ENCODE results near the gene DNMBP.
"Not testable (repeated sequence)": the region's sequence is repeated elsewhere in the genome, so short reads cannot be mapped to it uniquely, and the experiment has no call there.

Gene DNMBP

DNA sequence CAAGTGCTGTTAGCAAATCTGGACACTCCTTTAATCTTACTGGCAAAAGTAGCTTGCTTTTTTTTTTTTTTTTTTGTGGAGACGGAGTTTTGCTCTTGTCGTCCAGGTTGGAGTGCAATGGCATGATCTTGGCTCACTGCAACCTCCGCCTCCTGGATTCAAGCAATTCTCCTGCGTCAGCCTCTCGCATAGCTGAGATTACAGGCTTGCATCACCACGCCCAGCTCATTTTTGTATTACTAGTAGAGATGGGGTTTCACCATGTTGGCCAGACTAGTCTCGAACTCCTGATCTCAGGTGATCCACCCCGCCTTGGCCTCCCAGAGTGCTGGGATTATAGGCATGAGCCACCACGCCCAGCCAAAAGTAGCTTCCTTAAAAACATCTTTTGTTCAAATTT lies 114.7 kb downstream of the DNMBP start:
- H3K4me1 ChIP-seq (ENCODE audit: control insufficient read depth in 2 of 2, insufficient read depth in 2 of 2, low read length in 2 of 2); H3K27ac ChIP-seq (ENCODE audit: low read depth in 2 of 2, low read length in 2 of 2); H3K27me3 ChIP-seq (ENCODE audit: control insufficient read depth in 2 of 2, insufficient read depth in 2 of 2, low read length in 2 of 2); H3K9ac ChIP-seq (ENCODE audit: low read depth in 1 of 2, low read length in 2 of 2); H3K4me3 ChIP-seq (ENCODE audit: low read length in 2 of 2); H3K9me3 ChIP-seq (ENCODE audit: control insufficient read depth in 2 of 2, low read length in 2 of 2): not testable (repeated sequence)
- H3K36me3 ChIP-seq (ENCODE audit: control insufficient read depth in 2 of 2, insufficient read depth in 2 of 2, low read length in 2 of 2), result peaks cover 59 to 72% of the 10 kb centered on the region in 2 donors

- H3K36me3 ChIP-seq (ENCODE audit: control insufficient read depth in 2 of 2, insufficient read depth in 2 of 2, low read length in 2 of 2), result peaks cover 61 to 69% of the 10 kb centered on the region in 2 donors
- no peak overlapping the region for H3K4me3 ChIP-seq (ENCODE audit: low read length in 2 of 2)
- no peaks in the 10 kb centered on the region for H3K9me3 ChIP-seq (ENCODE audit: control insufficient read depth in 2 of 2, low read length in 2 of 2)
- no peak overlapping the region for H3K9ac ChIP-seq (ENCODE audit: low read depth in 1 of 2, low read length in 2 of 2)
- H3K4me1 ChIP-seq (ENCODE audit: control insufficient read depth in 2 of 2, insufficient read depth in 2 of 2, low read length in 2 of 2), result no peaks in the 10 kb centered on the region
- H3K27ac ChIP-seq (ENCODE audit: low read depth in 2 of 2, low read length in 2 of 2), result no peak overlapping the region
- no peaks in the 10 kb centered on the region for H3K27me3 ChIP-seq (ENCODE audit: control insufficient read depth in 2 of 2, insufficient read depth in 2 of 2, low read length in 2 of 2)
These were observed 115.1 kb downstream of the DNMBP start for GRCh38 chr10:99894613-99895012.

DNA sequence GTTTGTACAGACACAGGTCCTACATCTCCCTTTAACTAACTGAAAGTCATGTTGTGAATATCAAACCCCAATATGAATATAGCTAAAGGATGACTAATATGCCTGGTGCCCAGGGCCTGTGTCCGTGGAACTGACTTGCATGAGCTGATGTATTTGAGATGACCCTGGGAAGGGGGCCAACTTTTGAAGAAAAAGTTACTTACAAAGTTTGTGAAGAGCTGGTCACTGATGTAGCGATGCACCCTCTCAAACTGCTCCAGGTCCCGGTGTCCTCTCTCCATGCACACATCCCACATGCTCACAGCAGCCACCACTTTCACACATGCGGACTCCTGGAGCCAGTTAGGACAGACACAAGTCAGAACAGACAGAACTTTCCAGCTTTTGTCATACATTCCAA lies 121.1 kb downstream of the DNMBP start:
- no peak overlapping the region for H3K27ac ChIP-seq (ENCODE audit: low read depth in 2 of 2, low read length in 2 of 2)
- H3K4me3 ChIP-seq (ENCODE audit: low read length in 2 of 2), result no peak overlapping the region
- no peaks in the 10 kb centered on the region for H3K4me1 ChIP-seq (ENCODE audit: control insufficient read depth in 2 of 2, insufficient read depth in 2 of 2, low read length in 2 of 2)
- no peaks in the 10 kb centered on the region for H3K27me3 ChIP-seq (ENCODE audit: control insufficient read depth in 2 of 2, insufficient read depth in 2 of 2, low read length in 2 of 2)
- H3K9me3 ChIP-seq (ENCODE audit: control insufficient read depth in 2 of 2, low read length in 2 of 2), result no peaks in the 10 kb centered on the region
- no peak overlapping the region for H3K9ac ChIP-seq (ENCODE audit: low read depth in 1 of 2, low read length in 2 of 2)
- H3K36me3 ChIP-seq (ENCODE audit: control insufficient read depth in 2 of 2, insufficient read depth in 2 of 2, low read length in 2 of 2), result peaks cover 45 to 54% of the 10 kb centered on the region in 2 donors

- H3K9me3 ChIP-seq (ENCODE audit: control insufficient read depth in 2 of 2, low read length in 2 of 2), result no peaks in the 10 kb centered on the region
- H3K4me3 ChIP-seq (ENCODE audit: low read length in 2 of 2), result no peak overlapping the region
- H3K27ac ChIP-seq (ENCODE audit: low read depth in 2 of 2, low read length in 2 of 2), result no peak overlapping the region
- H3K27me3 ChIP-seq (ENCODE audit: control insufficient read depth in 2 of 2, insufficient read depth in 2 of 2, low read length in 2 of 2), result no peaks in the 10 kb centered on the region
- H3K4me1 ChIP-seq (ENCODE audit: control insufficient read depth in 2 of 2, insufficient read depth in 2 of 2, low read length in 2 of 2), result no peaks in the 10 kb centered on the region
- H3K9ac ChIP-seq (ENCODE audit: low read depth in 1 of 2, low read length in 2 of 2), result no peak overlapping the region
- H3K36me3 ChIP-seq (ENCODE audit: control insufficient read depth in 2 of 2, insufficient read depth in 2 of 2, low read length in 2 of 2), result peaks cover 66 to 74% of the 10 kb centered on the region in 2 donors
These were observed 126.2 kb downstream of the DNMBP start for GRCh38 chr10:99883523-99883922.

DNA sequence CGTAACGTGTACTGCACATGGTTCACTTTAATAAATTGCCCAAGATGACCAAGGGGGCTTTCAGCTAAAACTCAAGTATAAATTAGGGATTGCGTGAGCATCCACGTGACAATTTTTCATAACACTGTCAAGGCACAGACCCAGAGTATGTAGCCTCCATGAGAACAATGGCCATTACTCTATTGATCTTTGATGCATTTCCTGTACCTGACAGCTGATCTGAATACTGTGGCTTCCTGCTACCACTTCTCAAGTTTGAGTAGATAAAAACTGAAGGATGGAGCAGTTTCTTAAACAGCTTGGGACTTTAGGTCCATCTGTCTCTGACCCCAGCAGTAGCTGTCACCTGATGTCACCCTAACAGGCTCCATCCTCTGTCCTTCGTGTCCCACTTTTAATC lies 128.4 kb downstream of the DNMBP start:
- Histone ChIP-seq H3K36me3 (ENCODE audit: control insufficient read depth in 2 of 2, insufficient read depth in 2 of 2, low read length in 2 of 2) (peaks cover 72 to 87% of the 10 kb centered on the region in 2 donors), H3K9ac (ENCODE audit: low read depth in 1 of 2, low read length in 2 of 2) (no peak overlapping the region), H3K4me3 (ENCODE audit: low read length in 2 of 2) (no peak overlapping the region), H3K27ac (ENCODE audit: low read depth in 2 of 2, low read length in 2 of 2) (no peak overlapping the region), H3K4me1 (ENCODE audit: control insufficient read depth in 2 of 2, insufficient read depth in 2 of 2, low read length in 2 of 2) (no peaks in the 10 kb centered on the region), H3K9me3 (ENCODE audit: control insufficient read depth in 2 of 2, low read length in 2 of 2) (no peaks in the 10 kb centered on the region), H3K27me3 (ENCODE audit: control insufficient read depth in 2 of 2, insufficient read depth in 2 of 2, low read length in 2 of 2) (no peaks in the 10 kb centered on the region)

GRCh38 chr10:99880080-99880835 lies 129.5 kb downstream of the DNMBP start:
- no peak overlapping the region for H3K4me3 ChIP-seq (ENCODE audit: low read length in 2 of 2)
- no peaks in the 10 kb centered on the region for H3K27me3 ChIP-seq (ENCODE audit: control insufficient read depth in 2 of 2, insufficient read depth in 2 of 2, low read length in 2 of 2)
- H3K9ac ChIP-seq (ENCODE audit: low read depth in 1 of 2, low read length in 2 of 2), result no peak overlapping the region
- no peak overlapping the region for H3K27ac ChIP-seq (ENCODE audit: low read depth in 2 of 2, low read length in 2 of 2)
- H3K4me1 ChIP-seq (ENCODE audit: control insufficient read depth in 2 of 2, insufficient read depth in 2 of 2, low read length in 2 of 2), result no peaks in the 10 kb centered on the region
- H3K9me3 ChIP-seq (ENCODE audit: control insufficient read depth in 2 of 2, low read length in 2 of 2), result no peaks in the 10 kb centered on the region
- peaks cover 73 to 84% of the 10 kb centered on the region in 2 donors for H3K36me3 ChIP-seq (ENCODE audit: control insufficient read depth in 2 of 2, insufficient read depth in 2 of 2, low read length in 2 of 2)

GRCh38 chr10:99875473-99875872 lies 134.3 kb downstream of the DNMBP start:
- no peaks in the 10 kb centered on the region for H3K9me3 ChIP-seq (ENCODE audit: control insufficient read depth in 2 of 2, low read length in 2 of 2)
- no peak overlapping the region for H3K4me3 ChIP-seq (ENCODE audit: low read length in 2 of 2)
- peaks cover 36 to 47% of the 10 kb centered on the region in 2 donors for H3K36me3 ChIP-seq (ENCODE audit: control insufficient read depth in 2 of 2, insufficient read depth in 2 of 2, low read length in 2 of 2)
- H3K27ac ChIP-seq (ENCODE audit: low read depth in 2 of 2, low read length in 2 of 2), result no peak overlapping the region
- H3K4me1 ChIP-seq (ENCODE audit: control insufficient read depth in 2 of 2, insufficient read depth in 2 of 2, low read length in 2 of 2), result no peaks in the 10 kb centered on the region
- H3K9ac ChIP-seq (ENCODE audit: low read depth in 1 of 2, low read length in 2 of 2), result no peak overlapping the region
- no peaks in the 10 kb centered on the region for H3K27me3 ChIP-seq (ENCODE audit: control insufficient read depth in 2 of 2, insufficient read depth in 2 of 2, low read length in 2 of 2)

DNA sequence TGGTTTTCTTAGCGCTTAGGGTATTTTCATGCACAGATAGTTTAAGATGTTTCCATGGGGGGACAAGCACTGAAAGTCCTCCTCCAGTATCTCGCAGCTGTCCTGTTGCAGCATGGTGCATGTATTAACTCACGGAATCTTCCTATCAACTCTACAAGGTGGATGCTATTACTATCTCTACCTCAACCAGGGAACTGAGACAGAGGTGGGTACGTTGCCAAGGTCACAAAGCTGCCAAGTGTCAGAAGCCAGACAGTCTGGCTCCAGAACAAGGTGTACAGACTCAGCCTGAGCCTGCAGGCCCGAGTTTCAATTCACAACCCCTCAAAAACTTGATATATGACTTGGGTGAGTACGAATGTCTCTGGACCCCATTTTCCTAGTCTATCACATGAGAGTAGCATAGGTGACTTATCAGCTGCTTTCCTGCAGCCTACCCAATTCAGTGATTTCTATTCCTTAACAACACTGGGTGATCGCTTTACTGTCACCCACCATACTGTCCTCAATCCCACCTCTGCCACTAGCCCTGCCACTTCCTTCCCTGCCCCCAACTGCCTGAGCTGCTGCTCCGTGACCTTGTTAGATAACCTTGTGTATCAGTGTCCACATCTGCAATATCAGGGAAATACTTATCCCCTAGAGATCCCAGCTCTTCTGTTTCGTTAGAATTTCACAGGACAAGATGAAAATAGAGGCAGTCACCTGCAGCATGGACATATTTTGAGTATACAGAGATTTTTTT lies 135.2 kb downstream of the DNMBP start:
- no peak overlapping the region for H3K27ac ChIP-seq (ENCODE audit: low read depth in 2 of 2, low read length in 2 of 2)
- no peaks in the 10 kb centered on the region for H3K4me1 ChIP-seq (ENCODE audit: control insufficient read depth in 2 of 2, insufficient read depth in 2 of 2, low read length in 2 of 2)
- H3K9ac ChIP-seq (ENCODE audit: low read depth in 1 of 2, low read length in 2 of 2), result no peak overlapping the region
- no peaks in the 10 kb centered on the region for H3K27me3 ChIP-seq (ENCODE audit: control insufficient read depth in 2 of 2, insufficient read depth in 2 of 2, low read length in 2 of 2)
- H3K4me3 ChIP-seq (ENCODE audit: low read length in 2 of 2), result no peak overlapping the region
- no peaks in the 10 kb centered on the region for H3K9me3 ChIP-seq (ENCODE audit: control insufficient read depth in 2 of 2, low read length in 2 of 2)
- peaks cover 27 to 38% of the 10 kb centered on the region in 2 donors for H3K36me3 ChIP-seq (ENCODE audit: control insufficient read depth in 2 of 2, insufficient read depth in 2 of 2, low read length in 2 of 2)

- Histone ChIP-seq H3K4me1 (ENCODE audit: control insufficient read depth in 2 of 2, insufficient read depth in 2 of 2, low read length in 2 of 2) (no peaks in the 10 kb centered on the region), H3K9me3 (ENCODE audit: control insufficient read depth in 2 of 2, low read length in 2 of 2) (no peaks in the 10 kb centered on the region), H3K4me3 (ENCODE audit: low read length in 2 of 2) (no peak overlapping the region), H3K27ac (ENCODE audit: low read depth in 2 of 2, low read length in 2 of 2) (no peak overlapping the region), H3K9ac (ENCODE audit: low read depth in 1 of 2, low read length in 2 of 2) (no peak overlapping the region), H3K36me3 (ENCODE audit: control insufficient read depth in 2 of 2, insufficient read depth in 2 of 2, low read length in 2 of 2) (peaks cover 25 to 35% of the 10 kb centered on the region in 2 donors), H3K27me3 (ENCODE audit: control insufficient read depth in 2 of 2, insufficient read depth in 2 of 2, low read length in 2 of 2) (no peaks in the 10 kb centered on the region)
These were observed 135.9 kb downstream of the DNMBP start for GRCh38 chr10:99873846-99874245.

- no peak overlapping the region for H3K4me3 ChIP-seq (ENCODE audit: low read length in 2 of 2)
- no peak overlapping the region for H3K27ac ChIP-seq (ENCODE audit: low read depth in 2 of 2, low read length in 2 of 2)
- H3K9me3 ChIP-seq (ENCODE audit: control insufficient read depth in 2 of 2, low read length in 2 of 2), result no peaks in the 10 kb centered on the region
- H3K36me3 ChIP-seq (ENCODE audit: control insufficient read depth in 2 of 2, insufficient read depth in 2 of 2, low read length in 2 of 2), result peaks cover 18 to 23% of the 10 kb centered on the region in 2 donors
- H3K27me3 ChIP-seq (ENCODE audit: control insufficient read depth in 2 of 2, insufficient read depth in 2 of 2, low read length in 2 of 2), result no peaks in the 10 kb centered on the region
- H3K4me1 ChIP-seq (ENCODE audit: control insufficient read depth in 2 of 2, insufficient read depth in 2 of 2, low read length in 2 of 2), result no peaks in the 10 kb centered on the region
- H3K9ac ChIP-seq (ENCODE audit: low read depth in 1 of 2, low read length in 2 of 2), result no peak overlapping the region
These were observed 137.2 kb downstream of the DNMBP start for GRCh38 chr10:99872367-99873162.

All from mucosa of rectum (tissue), 2 donors.